ENCODE measurements around the gene PON1.

Gene PON1

DNA sequence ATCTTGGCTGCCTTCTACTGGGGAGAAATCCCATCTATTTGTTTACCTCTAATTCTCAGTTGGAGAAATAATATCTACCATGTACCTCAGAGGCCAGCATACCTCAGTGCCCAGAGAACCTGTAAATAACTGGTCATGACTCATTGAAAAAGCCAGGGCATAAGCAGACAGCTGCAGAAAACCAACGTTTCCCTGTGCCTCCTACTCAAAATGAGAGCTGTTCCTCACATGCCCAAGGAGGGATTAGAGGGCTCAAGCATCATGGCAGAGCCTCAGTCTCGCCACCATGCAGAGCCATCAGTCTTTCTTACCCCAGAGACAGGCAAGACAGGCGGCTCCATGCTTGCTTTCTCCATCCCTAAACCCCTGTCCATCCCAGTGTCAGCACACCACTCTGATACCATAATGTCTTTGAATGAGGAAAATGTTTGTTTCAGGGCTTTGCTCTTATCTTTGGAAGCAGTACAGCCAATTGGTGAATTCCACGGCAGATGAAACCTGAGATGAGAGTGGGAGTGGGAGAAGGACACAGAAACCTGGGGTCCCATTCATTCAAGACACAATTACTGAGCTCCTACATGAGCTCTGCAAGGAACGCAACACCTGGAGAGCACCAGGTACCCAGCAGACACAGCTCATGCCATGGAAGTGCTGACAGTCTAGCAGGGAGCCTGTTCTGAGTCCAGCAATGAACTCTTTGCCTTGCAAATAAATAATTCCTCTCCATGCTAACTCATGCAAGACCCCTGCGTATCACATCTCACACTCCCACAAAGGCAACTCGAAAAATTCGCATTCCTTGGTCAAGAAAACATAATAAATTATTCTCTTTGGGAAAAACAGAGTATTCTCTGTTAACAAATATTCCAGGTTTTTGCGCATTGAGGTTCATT is 21.1 kb downstream of the PON1 start:
- DNase-seq (ENCODE audit: low spot score in 2 of 2) = no peak

DNA sequence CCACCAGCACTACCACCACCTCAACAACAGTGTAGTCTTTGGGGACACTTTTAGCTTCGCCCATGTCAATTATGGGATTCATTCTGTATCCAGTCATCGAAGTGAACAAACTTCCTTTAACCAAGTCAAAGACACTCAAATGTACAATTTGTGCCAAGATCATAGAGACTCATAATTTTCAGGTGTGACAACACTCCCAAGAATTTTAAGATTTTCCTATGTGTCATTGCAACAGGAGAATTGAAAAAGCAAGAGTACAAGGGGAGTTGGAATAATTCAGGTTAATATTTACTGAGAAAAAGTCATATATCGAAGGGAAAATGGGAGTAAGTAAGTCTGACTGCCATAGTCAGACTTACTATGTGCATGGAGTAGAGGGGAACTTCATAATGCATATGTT is 26.2 kb downstream of the PON1 start:
- Mint-ChIP-seq H3K4me3 (no peak overlapping the region), H3K36me3 (no peaks in the 10 kb centered on the region), H3K27ac (no peak overlapping the region), H3K9me3 (no peaks in the 10 kb centered on the region), H3K27me3 (peaks cover 8% of the 10 kb centered on the region), H3K4me1 (no peaks in the 10 kb centered on the region)
- ATAC-seq (ENCODE audit: low read depth) (no peak), DNase-seq (ENCODE audit: low spot score in 2 of 2) (no peak)

More for the DNA sequence above, 21.1 kb downstream of the PON1 start:
- H3K27me3 Mint-ChIP-seq = peaks cover 4% of the 10 kb centered on the region
- no peak overlapping the region for H3K27ac Mint-ChIP-seq
- H3K4me1 Mint-ChIP-seq = no peaks in the 10 kb centered on the region
- no peaks in the 10 kb centered on the region for H3K9me3 Mint-ChIP-seq
- no peaks in the 10 kb centered on the region for H3K36me3 Mint-ChIP-seq
- H3K4me3 Mint-ChIP-seq = no peak overlapping the region
- ATAC-seq (ENCODE audit: low read depth) = no peak

DNA sequence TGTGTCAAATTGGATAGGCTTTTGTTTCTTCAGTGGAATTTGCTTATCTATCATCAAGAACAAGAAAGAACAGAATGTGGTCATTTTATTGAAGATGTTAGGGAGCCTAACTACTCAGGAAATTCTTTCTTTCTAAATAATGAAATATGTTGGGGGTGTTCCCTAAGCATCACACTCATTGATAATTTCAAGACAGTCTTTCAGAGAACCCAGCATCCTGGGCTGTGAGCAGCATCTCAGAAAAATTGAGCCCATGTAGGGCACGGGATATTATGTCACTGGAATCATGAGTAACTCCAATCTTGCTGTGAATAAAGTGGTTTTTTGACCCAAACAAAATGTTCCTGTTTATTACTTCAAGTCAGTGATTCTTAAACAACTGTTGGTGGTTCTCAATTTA is 27.3 kb downstream of the PON1 start:
- Mint-ChIP-seq H3K4me1 (no peaks in the 10 kb centered on the region), H3K27ac (no peak overlapping the region), H3K4me3 (no peak overlapping the region), H3K27me3 (peaks cover 8% of the 10 kb centered on the region), H3K9me3 (no peaks in the 10 kb centered on the region), H3K36me3 (no peaks in the 10 kb centered on the region)
- DNase-seq (ENCODE audit: low spot score in 2 of 2) (no peak), ATAC-seq (ENCODE audit: low read depth) (no peak)

DNA sequence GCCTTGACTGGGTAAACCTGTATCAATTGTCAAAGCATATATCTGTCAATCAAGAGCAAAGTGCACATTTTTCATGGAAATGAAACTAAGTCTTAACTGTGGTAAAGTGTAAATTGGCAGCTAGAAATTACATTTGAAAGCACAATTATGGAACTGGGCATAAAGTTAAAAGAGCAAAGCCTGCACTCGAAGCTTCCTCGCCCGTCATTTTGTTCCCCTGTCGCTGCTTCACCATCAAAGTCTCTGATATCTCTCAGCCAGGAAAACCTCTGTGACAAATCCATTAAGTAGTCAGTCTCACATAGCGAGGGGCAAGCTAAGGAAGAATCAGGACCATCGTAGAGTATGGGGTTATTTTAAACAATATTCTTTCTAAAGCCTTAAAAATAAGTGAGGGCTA is 27.9 kb downstream of the PON1 start:
- Mint-ChIP-seq H3K36me3 (no peaks in the 10 kb centered on the region), H3K9me3 (no peaks in the 10 kb centered on the region), H3K27me3 (peaks cover 8% of the 10 kb centered on the region), H3K27ac (no peak overlapping the region), H3K4me1 (no peaks in the 10 kb centered on the region), H3K4me3 (no peak overlapping the region)
- no peak for ATAC-seq (ENCODE audit: low read depth)
- DNase-seq (ENCODE audit: low spot score in 2 of 2) = no peak

DNA sequence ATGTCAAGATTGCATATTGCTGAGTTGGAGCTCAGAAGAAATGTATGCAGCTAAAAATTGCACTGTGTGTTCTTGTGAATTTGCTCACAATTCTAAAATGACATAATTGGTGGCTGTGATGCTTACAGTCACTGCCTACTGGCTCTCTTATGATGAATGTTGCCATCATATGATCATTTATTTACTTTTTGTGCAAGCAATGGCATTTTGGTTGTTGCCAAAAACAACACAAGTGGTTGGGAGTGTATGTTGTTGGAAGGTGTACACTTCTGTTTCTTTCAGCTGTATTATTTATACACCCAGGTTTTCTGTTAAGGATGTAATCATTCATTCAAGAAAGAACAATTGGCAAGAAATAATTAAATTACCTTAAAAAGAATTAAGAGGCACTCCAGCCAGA is 28.9 kb downstream of the PON1 start:
- H3K4me3 Mint-ChIP-seq = no peak overlapping the region
- DNase-seq (ENCODE audit: low spot score in 2 of 2) = no peak
- H3K27me3 Mint-ChIP-seq = peaks cover 8% of the 10 kb centered on the region
- no peaks in the 10 kb centered on the region for H3K36me3 Mint-ChIP-seq
- no peaks in the 10 kb centered on the region for H3K9me3 Mint-ChIP-seq
- H3K4me1 Mint-ChIP-seq = no peaks in the 10 kb centered on the region
- no peak overlapping the region for H3K27ac Mint-ChIP-seq
- no peak for ATAC-seq (ENCODE audit: low read depth)

DNA sequence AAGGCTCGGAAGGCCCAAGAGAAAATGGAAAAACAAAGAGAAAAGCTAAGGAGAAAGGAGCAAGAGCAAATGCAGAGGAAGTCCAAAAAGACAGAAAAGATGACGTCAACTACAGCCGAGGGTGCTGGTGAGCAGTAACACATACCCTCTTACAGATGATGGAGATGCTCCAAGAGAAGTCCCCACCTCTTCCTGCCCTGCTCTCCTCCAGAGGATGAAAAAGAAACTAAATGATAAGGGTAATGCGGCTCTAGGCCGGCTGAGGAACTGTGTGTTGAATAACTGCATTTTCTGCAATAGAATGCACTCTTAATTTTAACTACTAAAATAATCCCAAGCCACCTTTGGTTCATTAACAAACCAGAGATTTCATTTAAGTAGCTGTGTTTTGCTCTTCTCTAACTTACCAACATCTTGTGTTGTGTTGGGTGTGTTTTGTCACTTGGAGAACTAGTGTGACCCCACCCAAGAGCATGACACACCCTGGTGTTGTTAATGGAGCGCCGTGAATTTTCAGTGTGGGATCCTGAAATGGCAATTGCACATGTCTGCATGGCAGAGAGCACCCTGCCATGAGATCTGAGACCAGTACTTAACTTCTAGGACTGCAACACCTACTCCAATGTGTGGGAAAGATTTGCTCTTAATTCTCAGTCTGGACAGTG is 34.0 kb downstream of the PON1 start:
- H3K27me3 Mint-ChIP-seq = peaks cover 5% of the 10 kb centered on the region
- H3K36me3 Mint-ChIP-seq = no peaks in the 10 kb centered on the region

DNA sequence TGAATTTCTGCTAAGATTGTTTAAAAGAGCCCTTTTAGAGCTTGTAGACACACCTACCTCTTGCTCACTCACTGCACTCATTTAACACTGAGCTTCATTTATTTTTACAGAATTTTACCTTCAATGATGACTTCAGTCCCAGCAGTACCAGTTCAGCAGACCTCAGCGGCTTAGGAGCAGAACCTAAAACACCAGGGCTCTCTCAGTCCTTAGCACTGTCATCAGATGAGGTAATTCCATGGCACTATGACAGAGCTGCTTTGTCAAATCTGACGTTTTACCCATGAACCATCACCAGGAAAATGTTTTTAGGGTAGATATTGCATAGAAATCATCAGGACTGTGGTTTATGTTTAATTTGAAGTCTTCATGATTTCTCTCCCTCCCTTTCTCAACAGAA is 38.2 kb downstream of the PON1 start:
- no peak for ATAC-seq (ENCODE audit: low read depth)
- H3K4me1 Mint-ChIP-seq = no peaks in the 10 kb centered on the region

More for the DNA sequence above, 34.0 kb downstream of the PON1 start:
- ATAC-seq (ENCODE audit: low read depth) = no peak
- Mint-ChIP-seq H3K27ac (no peak overlapping the region), H3K4me3 (no peak overlapping the region), H3K4me1 (no peaks in the 10 kb centered on the region), H3K9me3 (no peaks in the 10 kb centered on the region)
- DNase-seq (ENCODE audit: low spot score in 2 of 2) = no peak

DNA sequence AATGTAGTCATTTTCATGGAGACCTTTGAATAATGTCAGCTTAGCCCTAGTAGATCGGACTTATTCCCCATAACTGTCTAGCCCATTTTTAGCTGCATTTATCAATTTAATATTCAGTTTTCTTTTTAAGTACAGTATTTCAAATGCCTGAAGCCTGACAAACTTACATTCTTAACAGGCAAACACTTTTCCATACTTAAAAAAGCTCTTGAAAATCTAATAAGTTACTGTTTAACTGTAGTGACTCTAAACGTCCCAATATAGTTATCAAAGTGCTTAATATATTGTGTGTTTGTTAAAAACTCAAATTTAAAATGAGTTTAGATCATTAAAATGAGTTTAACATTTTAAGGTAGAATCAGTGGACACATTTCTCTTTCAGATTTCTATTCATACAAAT is 44.9 kb downstream of the PON1 start:
- Mint-ChIP-seq H3K4me3 (no peak overlapping the region), H3K27ac (no peak overlapping the region), H3K36me3 (no peaks in the 10 kb centered on the region), H3K27me3 (no peaks in the 10 kb centered on the region), H3K4me1 (no peaks in the 10 kb centered on the region), H3K9me3 (no peaks in the 10 kb centered on the region)
- no peak for ATAC-seq (ENCODE audit: low read depth)
- DNase-seq (ENCODE audit: low spot score in 2 of 2) = no peak

More for the DNA sequence above, 38.2 kb downstream of the PON1 start:
- H3K36me3 Mint-ChIP-seq = no peaks in the 10 kb centered on the region
- no peak for DNase-seq (ENCODE audit: low spot score in 2 of 2)
- no peaks in the 10 kb centered on the region for H3K9me3 Mint-ChIP-seq
- H3K4me3 Mint-ChIP-seq = no peak overlapping the region
- peaks cover 5% of the 10 kb centered on the region for H3K27me3 Mint-ChIP-seq
- no peak overlapping the region for H3K27ac Mint-ChIP-seq

DNA sequence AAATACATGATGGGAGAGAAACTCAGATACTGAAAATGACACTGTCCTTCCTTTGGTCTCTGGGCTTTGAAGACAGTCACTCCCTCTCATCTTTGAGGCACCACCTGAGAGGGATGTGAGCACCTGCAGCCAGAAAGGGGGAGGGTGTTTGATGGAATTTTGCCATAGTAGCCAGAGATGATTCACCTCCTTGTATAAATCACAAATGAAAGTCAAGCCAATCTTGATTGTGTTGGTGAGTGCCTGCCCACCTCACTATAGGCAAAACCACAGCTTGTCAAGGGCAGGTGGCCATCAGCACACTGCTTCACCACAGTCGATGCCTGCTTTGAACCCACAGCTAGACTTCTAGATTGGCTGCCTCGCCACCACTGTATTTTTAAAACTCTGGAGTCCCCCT is 48.2 kb downstream of the PON1 start:
- H3K27me3 Mint-ChIP-seq = peaks cover 3% of the 10 kb centered on the region
- no peaks in the 10 kb centered on the region for H3K4me1 Mint-ChIP-seq
- no peak overlapping the region for H3K27ac Mint-ChIP-seq
- no peaks in the 10 kb centered on the region for H3K36me3 Mint-ChIP-seq
- no peaks in the 10 kb centered on the region for H3K9me3 Mint-ChIP-seq
- ATAC-seq (ENCODE audit: low read depth) (no peak), DNase-seq (ENCODE audit: low spot score in 2 of 2) (no peak)
- H3K4me3 Mint-ChIP-seq = no peak overlapping the region

DNA sequence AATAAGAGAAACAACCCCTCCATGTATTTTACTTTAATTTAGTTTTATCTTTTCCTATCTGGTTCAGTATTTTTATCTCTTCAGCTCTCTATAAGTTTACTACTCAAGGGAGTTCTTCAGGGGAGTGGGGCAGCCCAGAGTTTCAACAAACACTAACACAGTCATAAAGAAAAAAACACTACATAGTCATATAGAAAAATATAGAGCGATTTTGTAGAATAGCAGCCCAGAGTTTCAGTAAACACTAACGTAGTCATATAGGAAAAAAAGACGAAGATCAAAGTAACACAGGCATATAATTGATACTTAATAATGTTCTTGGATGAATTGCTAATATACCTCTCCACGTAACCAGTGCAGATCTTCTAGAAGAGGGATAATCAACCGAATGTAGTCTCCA is 54.7 kb downstream of the PON1 start:
- H3K27ac Mint-ChIP-seq = no peak overlapping the region
- DNase-seq (ENCODE audit: low spot score in 2 of 2) (no peak), ATAC-seq (ENCODE audit: low read depth) (no peak)
- peaks cover 3% of the 10 kb centered on the region for H3K27me3 Mint-ChIP-seq
- H3K9me3 Mint-ChIP-seq = no peaks in the 10 kb centered on the region
- H3K4me3 Mint-ChIP-seq = no peak overlapping the region
- no peaks in the 10 kb centered on the region for H3K36me3 Mint-ChIP-seq
- no peaks in the 10 kb centered on the region for H3K4me1 Mint-ChIP-seq

DNA sequence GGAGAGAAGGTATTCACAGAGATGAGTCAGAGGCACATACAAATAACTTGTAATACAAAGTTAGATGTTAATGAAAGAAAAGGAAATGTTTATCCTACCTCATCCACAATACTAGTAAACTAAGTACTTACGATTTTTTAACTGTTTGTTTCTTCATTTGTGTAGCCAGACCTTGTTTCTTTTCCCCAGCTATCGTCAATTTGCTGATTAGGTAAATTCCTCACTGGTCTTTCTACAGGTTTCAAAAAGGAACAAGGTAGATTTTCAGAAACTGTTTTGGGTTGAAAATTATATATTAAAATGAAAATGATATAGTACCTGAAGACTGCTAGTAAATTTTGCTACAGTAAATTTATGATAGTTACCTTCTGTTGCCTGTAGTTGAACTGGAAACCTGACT is 56.6 kb downstream of the PON1 start:
- Mint-ChIP-seq H3K36me3 (no peaks in the 10 kb centered on the region), H3K27me3 (peaks cover 3% of the 10 kb centered on the region), H3K9me3 (no peaks in the 10 kb centered on the region), H3K4me1 (no peaks in the 10 kb centered on the region), H3K27ac (no peak overlapping the region), H3K4me3 (no peak overlapping the region)
- DNase-seq (ENCODE audit: low spot score in 2 of 2) (no peak), ATAC-seq (ENCODE audit: low read depth) (no peak)

DNA sequence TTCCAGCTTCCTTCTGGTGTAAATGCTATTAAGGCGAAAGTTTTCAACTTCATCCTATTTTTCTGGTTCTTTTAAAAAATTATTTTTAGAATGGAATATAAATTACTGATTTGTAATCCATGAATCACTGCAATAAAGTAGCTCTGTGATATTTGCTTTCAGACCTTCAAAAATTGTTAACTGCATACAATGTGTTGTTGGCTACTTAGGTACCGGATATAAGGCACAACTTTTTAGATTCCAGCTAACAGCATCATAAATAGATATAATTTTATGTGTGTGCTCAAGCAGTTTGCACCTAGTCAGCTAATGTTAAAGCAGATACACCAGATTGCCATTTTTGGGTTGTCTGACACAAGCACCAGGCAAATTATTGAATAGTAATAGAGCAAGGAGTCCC is 58.7 kb downstream of the PON1 start:
- no peak for DNase-seq (ENCODE audit: low spot score in 2 of 2)
- Mint-ChIP-seq H3K4me1 (no peaks in the 10 kb centered on the region), H3K36me3 (no peaks in the 10 kb centered on the region), H3K27ac (no peak overlapping the region), H3K9me3 (no peaks in the 10 kb centered on the region), H3K27me3 (no peaks in the 10 kb centered on the region), H3K4me3 (no peak overlapping the region)
- ATAC-seq (ENCODE audit: low read depth) = no peak

DNA sequence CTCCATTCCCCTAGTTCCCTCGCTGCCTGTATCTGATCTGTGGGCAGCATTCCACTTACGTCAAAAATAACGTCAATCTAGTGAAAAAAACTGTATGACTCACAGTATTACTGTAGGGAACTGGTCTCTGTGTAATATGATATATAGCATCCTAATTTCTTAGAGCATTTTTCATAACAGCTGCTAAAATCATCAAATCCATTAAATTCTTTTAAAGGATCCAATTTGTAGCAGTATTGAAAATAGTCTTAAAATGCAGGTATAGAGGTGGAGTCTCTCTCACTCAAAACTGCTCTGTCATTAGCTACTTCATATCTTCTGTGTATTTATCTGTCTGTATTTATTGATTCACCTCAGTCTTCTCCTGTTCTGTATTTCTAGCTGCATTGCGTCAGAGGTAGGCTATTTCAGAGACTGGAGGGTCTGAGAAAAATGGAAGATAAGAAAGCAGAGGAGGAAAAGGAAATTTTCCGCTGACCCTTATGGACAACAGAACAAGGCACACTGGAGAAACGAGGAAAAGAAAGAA is 59.9 kb downstream of the PON1 start:
- no peaks in the 10 kb centered on the region for H3K27me3 Mint-ChIP-seq
- no peak overlapping the region for H3K4me3 Mint-ChIP-seq
- no peaks in the 10 kb centered on the region for H3K36me3 Mint-ChIP-seq
- no peak overlapping the region for H3K27ac Mint-ChIP-seq
- ATAC-seq (ENCODE audit: low read depth) = no peak
- H3K9me3 Mint-ChIP-seq = no peaks in the 10 kb centered on the region
- no peak for DNase-seq (ENCODE audit: low spot score in 2 of 2)
- no peaks in the 10 kb centered on the region for H3K4me1 Mint-ChIP-seq

DNA sequence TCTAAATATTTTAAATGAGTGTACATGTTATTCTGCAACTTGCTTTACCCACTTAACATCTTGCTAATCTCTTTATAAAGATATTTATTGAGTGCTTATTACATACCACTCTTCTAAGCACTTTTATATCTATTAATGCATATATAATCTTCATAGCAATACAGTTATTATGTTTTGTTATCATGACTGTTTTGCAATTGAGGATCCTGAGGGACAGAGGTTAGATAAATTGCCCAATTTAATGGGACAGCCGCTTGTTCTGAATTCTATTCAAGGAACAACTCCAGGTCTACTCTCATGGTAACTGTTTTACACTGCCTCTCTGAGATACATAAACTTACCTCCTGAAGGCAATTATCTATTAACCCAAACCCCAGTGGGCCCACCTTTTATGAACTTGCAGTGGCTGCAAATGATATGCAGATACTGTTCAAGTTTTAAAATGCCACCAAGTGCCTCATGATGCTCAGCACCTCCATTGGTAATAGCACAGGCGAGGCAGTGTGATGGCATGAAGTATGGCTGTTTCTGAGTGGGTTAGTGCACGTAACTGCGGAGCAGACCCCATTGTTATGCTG is 60.5 kb downstream of the PON1 start:
- DNase-seq (ENCODE audit: low spot score in 2 of 2) (no peak), ATAC-seq (ENCODE audit: low read depth) (no peak)
- Mint-ChIP-seq H3K27ac (no peak overlapping the region), H3K4me3 (no peak overlapping the region), H3K36me3 (no peaks in the 10 kb centered on the region), H3K9me3 (no peaks in the 10 kb centered on the region), H3K4me1 (no peaks in the 10 kb centered on the region), H3K27me3 (no peaks in the 10 kb centered on the region)
